ENCODE results near the gene POM121.
"Not testable (repeated sequence)": the region's sequence is repeated elsewhere in the genome, so short reads cannot be mapped to it uniquely, and the experiment has no call there.

- not testable (repeated sequence) for TF ChIP-seq POLR2A, SPI1 (IDR thresholded peaks at IDR 0.05; ENCODE audit: low read depth, low read length)
These were observed 18.1 kb downstream of the POM121 start for GRCh38 chr7:72942956-72943355.

Measured in GM12891 (cell line).